Activated CD8-positive, alpha-beta T cell treated with anti-CD3 and anti-CD28 coated beads, Interleukin-2, amount 10 ng/mL, durations not matched to agents 7 days and 5 days (primary cell): ENCODE measurements around the gene SEC23IP. TPM values are rescaled to one million over a fixed set of nuclear protein-coding genes. Genes with fewer than 3 reads are reported as not detected.
A peak's percentile ranks its signal among the peaks of the same experiment; 100 is the strongest.
"Not testable (repeated sequence)": the region's sequence is repeated elsewhere in the genome, so short reads cannot be mapped to it uniquely, and the experiment has no call there.

Experiments used
- ATAC-seq: fragments of 150-1000 bp; cut with Tn5 transposase; one replicate; pipeline ENCODE4 v1.10.0; 2021; ENCODE audit warnings: moderate library complexity
- CTCF ChIA-PET: fragments of 350-600 bp; sonication (Branson Sonifier 250); formaldehyde crosslinking; loops from one replicate; lab custom pipeline; 2021; ENCODE audit warnings: antibody characterized with exemption; lab: Charles Lee
- POLR2A ChIA-PET: fragments of 350-600 bp; sonication (Branson Sonifier 250); formaldehyde crosslinking; loops from one replicate; lab custom pipeline; 2021; ENCODE audit warnings: antibody characterized with exemption; lab: Charles Lee
- DNase-seq: peaks from one replicate; pipeline ENCODE4 v3.0.0-alpha.2; 2020
- H3K27ac Mint-ChIP-seq: one replicate; pipeline ENCODE4 v1.8.0; 2021; ENCODE audit warnings: mild to moderate bottlenecking, mixed read lengths
- H3K27me3 Mint-ChIP-seq: one replicate; pipeline ENCODE4 v1.8.0; 2021; ENCODE audit warnings: low read depth, mixed read lengths
- H3K36me3 Mint-ChIP-seq: one replicate; pipeline ENCODE4 v1.8.0; 2021; ENCODE audit warnings: low read depth, mixed read lengths
- H3K4me1 Mint-ChIP-seq: one replicate; pipeline ENCODE4 v1.8.0; 2021; ENCODE audit warnings: low read depth, mixed read lengths
- H3K4me3 Mint-ChIP-seq: one replicate; pipeline ENCODE4 v1.8.0; 2021; ENCODE audit warnings: mild to moderate bottlenecking, mixed read lengths
- H3K9me3 Mint-ChIP-seq: one replicate; pipeline ENCODE4 v1.8.0; 2022; ENCODE audit warnings: mixed read lengths; ENCODE audit not compliant: insufficient read depth
- total RNA-seq, 2 experiments: library from RNA; stranded (reverse); gene quantifications; one replicate each; pipeline ENCODE4 v1.2.3, GENCODE V29; 2021

SEC23IP gene
- total RNA-seq, 2 experiments from 2014 or later, result 53.8 to 58.9 TPM

DNA sequence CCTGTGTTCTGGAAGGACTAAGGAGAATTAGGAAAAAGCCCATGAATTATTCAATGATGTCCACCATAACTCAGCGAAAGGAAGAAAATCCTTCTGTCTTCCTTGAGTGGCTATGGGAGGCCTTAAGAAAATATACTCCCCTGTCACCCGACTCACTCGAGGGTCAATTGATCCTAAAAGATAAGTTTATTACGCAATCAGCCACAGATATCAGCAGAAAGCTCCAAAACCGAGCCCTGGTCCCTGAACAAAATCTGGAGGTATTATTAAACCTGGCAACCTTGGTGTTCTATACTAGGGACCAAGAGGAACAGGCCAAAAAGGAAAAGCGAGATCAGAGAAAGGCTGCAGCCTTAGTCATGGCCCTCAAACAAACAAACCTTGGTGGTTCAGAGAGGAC, 6.5 kb upstream of the SEC23IP start:
- not testable (repeated sequence) for H3K4me3 Mint-ChIP-seq
- CTCF ChIA-PET, result interaction anchor here (0.9 to 1.0 kb wide), 2 partner anchors 12 to 199 kb away, joined by 3 read pairs; no protein-coding TSS in a partner anchor

GRCh38 chr10:119888715-119889114, 3.8 kb upstream of the SEC23IP start:
- DNase-seq, H3K27ac Mint-ChIP-seq, ATAC-seq, H3K27me3 Mint-ChIP-seq, H3K9me3 Mint-ChIP-seq, H3K36me3 Mint-ChIP-seq, CTCF ChIA-PET, H3K4me3 Mint-ChIP-seq: not testable (repeated sequence)
- POLR2A ChIA-PET, result interaction anchor here (5.6 kb wide), 1 partner anchor 16 kb away, joined by 54 read pairs; the partner anchor contains the start of gene MCMBP
- peaks cover 11% of the 10 kb centered on the region for H3K4me1 Mint-ChIP-seq

More for the DNA sequence above, 6.5 kb upstream of the SEC23IP start:
- POLR2A ChIA-PET, H3K9me3 Mint-ChIP-seq, DNase-seq, H3K36me3 Mint-ChIP-seq, H3K4me1 Mint-ChIP-seq, H3K27me3 Mint-ChIP-seq, H3K27ac Mint-ChIP-seq, ATAC-seq: not testable (repeated sequence)

DNA sequence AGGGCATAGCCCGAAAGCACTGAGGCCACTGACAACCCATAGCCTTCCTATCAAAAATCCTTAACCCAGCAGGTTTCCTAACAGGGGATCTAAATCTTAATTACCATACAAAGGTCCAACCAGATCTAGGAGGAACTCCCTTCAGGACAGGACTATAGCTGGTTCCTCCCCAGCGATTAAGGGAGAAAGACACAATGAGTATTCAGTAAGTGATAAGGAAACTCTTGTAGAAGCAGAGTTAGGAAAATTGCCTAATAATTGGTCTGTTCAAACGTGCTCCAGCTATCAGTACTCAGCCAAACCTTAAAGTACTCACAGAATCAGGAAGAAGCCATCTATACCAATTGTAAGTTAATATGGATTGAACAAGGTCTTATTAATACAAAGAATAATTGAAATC, 3.3 kb upstream of the SEC23IP start:
- not testable (repeated sequence) for H3K9me3 Mint-ChIP-seq
- CTCF ChIA-PET, result interaction anchor here (1.0 kb wide), 1 partner anchor 16 kb away, joined by 3 read pairs; no protein-coding TSS in a partner anchor

DNA sequence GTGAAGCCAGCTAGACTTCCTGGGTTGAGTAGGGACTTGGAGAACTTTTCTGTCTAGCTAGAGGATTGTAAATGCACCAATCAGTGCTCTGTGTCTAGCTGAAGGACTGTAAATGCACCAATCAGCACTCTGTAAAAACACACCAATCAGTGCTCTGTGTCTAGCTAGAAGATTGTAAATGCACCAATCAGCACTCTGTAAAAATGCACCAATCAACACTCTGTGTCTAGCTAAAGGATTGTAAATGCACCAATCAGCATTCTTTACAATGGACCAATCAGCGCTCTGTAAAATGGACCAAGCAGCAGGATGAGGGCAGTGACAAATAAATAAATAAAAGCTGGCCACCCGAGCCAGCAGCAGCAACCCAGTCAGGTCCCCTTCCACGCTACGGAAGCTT, 2.2 kb upstream of the SEC23IP start:
- not testable (repeated sequence) for H3K27me3 Mint-ChIP-seq, DNase-seq, H3K27ac Mint-ChIP-seq, H3K4me3 Mint-ChIP-seq, ATAC-seq, H3K9me3 Mint-ChIP-seq
- POLR2A ChIA-PET, result interaction anchor here (5.6 kb wide), 1 partner anchor 17 kb away, joined by 54 read pairs; the partner anchor contains the start of gene MCMBP
- CTCF ChIA-PET, result interaction anchor here (1.0 kb wide), 1 partner anchor 17 kb away, joined by 3 read pairs; no protein-coding TSS in a partner anchor
- Mint-ChIP-seq H3K4me1 (peaks cover 22% of the 10 kb centered on the region), H3K36me3 (peaks cover 13% of the 10 kb centered on the region)

More for the DNA sequence above, 3.3 kb upstream of the SEC23IP start:
- peaks cover 16% of the 10 kb centered on the region for H3K4me1 Mint-ChIP-seq
- not testable (repeated sequence) for H3K4me3 Mint-ChIP-seq, H3K36me3 Mint-ChIP-seq, H3K27me3 Mint-ChIP-seq, ATAC-seq, DNase-seq, H3K27ac Mint-ChIP-seq
- POLR2A ChIA-PET, result interaction anchor here (5.6 kb wide), 1 partner anchor 16 kb away, joined by 54 read pairs; the partner anchor contains the start of gene MCMBP

- H3K9me3 Mint-ChIP-seq, ATAC-seq, DNase-seq, H3K27me3 Mint-ChIP-seq: not testable (repeated sequence)
- peaks cover 13% of the 10 kb centered on the region for H3K36me3 Mint-ChIP-seq
- ChIA-PET CTCF (interaction anchor here (2.3 to 2.7 kb wide), 2 partner anchors 20 to 33 kb away, joined by 11 read pairs; partner anchors contain the start of gene MCMBP), POLR2A (interaction anchor here (1.0 to 5.6 kb wide), 3 partner anchors 9 to 19 kb away, joined by 3 to 54 read pairs (median 4); partner anchors contain the start of gene MCMBP)
- peaks cover 36% of the 10 kb centered on the region for H3K4me1 Mint-ChIP-seq
- peak overlapping the region; percentile 50 for H3K27ac Mint-ChIP-seq
- peak overlapping the region; percentile 94 for H3K4me3 Mint-ChIP-seq
These were observed 712 bp upstream of the SEC23IP start for GRCh38 chr10:119891849-119892187.

DNA sequence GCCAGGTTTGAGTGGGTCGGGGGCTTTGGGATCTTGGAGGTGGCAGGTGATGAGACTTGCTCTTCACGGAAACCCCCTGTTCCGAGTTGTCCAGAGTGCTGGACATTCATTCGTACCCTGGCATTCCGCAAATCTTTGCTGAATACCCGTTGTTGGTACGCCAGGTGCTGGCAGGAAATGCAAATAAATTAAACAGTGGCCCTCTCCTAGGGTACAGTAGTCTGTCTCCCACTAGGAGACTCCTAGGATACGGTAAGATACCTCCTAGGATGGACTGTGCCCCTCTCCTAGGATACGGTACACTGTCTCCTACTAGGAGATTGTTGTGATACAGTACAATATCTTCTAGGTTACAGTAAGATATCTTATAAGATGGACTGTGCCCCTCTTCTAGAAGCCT, 544 bp downstream of the SEC23IP start:
- POLR2A ChIA-PET, result interaction anchor here (0.5 to 5.6 kb wide), 4 partner anchors 8 to 151 kb away, joined by 3 to 54 read pairs (median 4); partner anchors contain the start of gene MCMBP
- Mint-ChIP-seq H3K4me1 (peaks cover 37% of the 10 kb centered on the region), H3K27ac (peak overlapping the region; percentile 94), H3K27me3 (no peaks in the 10 kb centered on the region), H3K36me3 (peaks cover 14% of the 10 kb centered on the region), H3K4me3 (peak overlapping the region; percentile 94), H3K9me3 (peaks cover 4% of the 10 kb centered on the region)
- no peak for DNase-seq
- no peak for ATAC-seq
- CTCF ChIA-PET, result interaction anchor here (1.2 to 2.7 kb wide), 3 partner anchors 21 to 34 kb away, joined by 3 to 11 read pairs (median 11); partner anchors contain the start of gene MCMBP

- Mint-ChIP-seq H3K4me3 (peak overlapping the region; percentile 63), H3K9me3 (peaks cover 4% of the 10 kb centered on the region), H3K4me1 (peaks cover 44% of the 10 kb centered on the region), H3K36me3 (peaks cover 23% of the 10 kb centered on the region), H3K27me3 (no peaks in the 10 kb centered on the region), H3K27ac (peak overlapping the region; percentile 25)
- ATAC-seq (no peak), DNase-seq (no peak)
- POLR2A ChIA-PET, result interaction anchor here (5.6 kb wide), 1 partner anchor 21 kb away, joined by 54 read pairs; the partner anchor contains the start of gene MCMBP
- CTCF ChIA-PET, result interaction anchor here (0.6 to 2.7 kb wide), 4 partner anchors 18 to 143 kb away, joined by 3 to 11 read pairs (median 3); no protein-coding TSS in a partner anchor
These were observed 1.4 kb downstream of the SEC23IP start for GRCh38 chr10:119893845-119894427.

DNA sequence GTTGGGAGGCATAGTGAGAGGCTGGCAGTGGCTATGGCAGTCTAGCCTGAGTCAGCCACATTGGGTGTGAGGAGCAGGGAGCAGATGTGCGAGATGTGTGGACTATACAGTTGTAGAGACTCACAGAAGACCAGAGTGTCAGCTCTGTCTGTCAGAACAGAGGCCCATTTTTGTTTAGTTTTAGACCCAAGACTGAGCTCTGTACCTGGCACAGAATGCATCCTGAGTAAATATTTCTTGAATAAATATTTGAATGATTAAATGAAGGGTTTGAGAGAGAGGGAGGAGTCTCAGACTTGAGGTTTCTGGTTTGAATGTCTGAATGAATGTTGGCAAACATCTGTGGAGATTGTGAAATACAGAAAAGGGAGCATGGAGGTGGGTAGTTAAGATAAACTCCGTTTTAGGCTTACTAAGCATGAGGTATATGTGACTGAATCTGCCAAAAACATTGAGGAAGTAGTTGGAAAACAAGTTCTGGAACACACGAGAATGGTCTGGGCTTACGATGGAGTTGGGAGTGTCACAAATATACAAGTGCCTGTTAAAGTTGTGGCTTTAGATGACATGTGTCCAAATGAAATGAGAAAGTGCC, 3.6 kb downstream of the SEC23IP start:
- H3K4me1 Mint-ChIP-seq, result peaks cover 45% of the 10 kb centered on the region

GRCh38 chr10:119896937-119897770, 4.6 kb downstream of the SEC23IP start:
- ATAC-seq (no peak), DNase-seq (no peak)
- H3K9me3 Mint-ChIP-seq, result no peaks in the 10 kb centered on the region
- peaks cover 26% of the 10 kb centered on the region for H3K36me3 Mint-ChIP-seq
- ChIA-PET CTCF (interaction anchor here (1.1 kb wide), 1 partner anchor 210 kb away, joined by 3 read pairs; no protein-coding TSS in a partner anchor), POLR2A (no interaction called here)
- H3K4me3 Mint-ChIP-seq, result no peak overlapping the region
- H3K27ac Mint-ChIP-seq, result no peak overlapping the region
- H3K27me3 Mint-ChIP-seq, result no peaks in the 10 kb centered on the region
- peaks cover 43% of the 10 kb centered on the region for H3K4me1 Mint-ChIP-seq

More for the DNA sequence above, 3.6 kb downstream of the SEC23IP start:
- POLR2A ChIA-PET, result interaction anchor here (0.5 kb wide), 1 partner anchor 148 kb away, joined by 3 read pairs; no protein-coding TSS in a partner anchor
- CTCF ChIA-PET, result interaction anchor here (1.1 kb wide), 1 partner anchor 209 kb away, joined by 3 read pairs; no protein-coding TSS in a partner anchor
- ATAC-seq (no peak), DNase-seq (no peak)
- H3K4me3 Mint-ChIP-seq, result no peak overlapping the region
- H3K9me3 Mint-ChIP-seq, result no peaks in the 10 kb centered on the region
- no peak overlapping the region for H3K27ac Mint-ChIP-seq
- peaks cover 27% of the 10 kb centered on the region for H3K36me3 Mint-ChIP-seq
- H3K27me3 Mint-ChIP-seq, result no peaks in the 10 kb centered on the region

DNA sequence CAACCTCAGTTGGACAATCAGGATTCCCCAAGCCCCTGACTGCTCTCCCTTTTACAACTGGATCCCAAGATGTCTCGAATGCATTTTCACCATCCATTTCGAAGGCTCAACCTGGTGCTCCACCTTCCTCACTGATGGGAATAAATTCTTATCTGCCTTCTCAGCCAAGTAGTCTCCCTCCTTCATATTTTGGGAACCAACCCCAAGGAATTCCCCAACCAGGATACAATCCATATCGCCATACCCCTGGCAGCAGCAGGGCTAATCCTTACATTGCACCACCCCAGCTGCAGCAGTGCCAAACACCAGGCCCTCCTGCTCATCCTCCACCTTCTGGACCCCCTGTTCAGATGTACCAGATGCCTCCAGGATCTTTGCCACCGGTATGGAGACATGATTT, 6.0 kb downstream of the SEC23IP start:
- ATAC-seq (no peak), DNase-seq (no peak)
- Mint-ChIP-seq H3K4me3 (no peak overlapping the region), H3K9me3 (no peaks in the 10 kb centered on the region), H3K4me1 (peaks cover 36% of the 10 kb centered on the region), H3K27me3 (no peaks in the 10 kb centered on the region), H3K27ac (no peak overlapping the region), H3K36me3 (peaks cover 28% of the 10 kb centered on the region)
- ChIA-PET CTCF (no interaction called here), POLR2A (no interaction called here)
